Uterus (tissue), 4 donors: ENCODE results near the gene DUSP1. TPM values are rescaled to one million over a fixed set of nuclear protein-coding genes. Genes with fewer than 3 reads are reported as not detected.

ENCODE experiments used
- DNase-seq, 2 donors: peaks; one replicate each; pipeline ENCODE4 v3.0.0-alpha.2; 2019 to 2020
- H3K27ac ChIP-seq, 2 donors: fragments of 200-600 bp; sonication (generic); 1 replicate in 1 of 2; 2 replicates in 1 of 2; pipeline ENCODE4 v1.5.1; 2016 to 2018
- H3K27me3 ChIP-seq, 2 donors: fragments of 200-600 bp; sonication (generic); one replicate each; pipeline ENCODE4 v1.5.1; 2018 to 2019; ENCODE audit warnings: control low read depth in 1 of 2
- H3K36me3 ChIP-seq, 2 donors: fragments of 200-600 bp; sonication (generic); one replicate each; pipeline ENCODE4 v1.5.1; 2019; ENCODE audit warnings: control low read depth in 1 of 2
- H3K4me1 ChIP-seq, 2 donors: fragments of 200-600 bp; sonication (generic); one replicate each; pipeline ENCODE4 v1.5.1; 2018 to 2019; ENCODE audit warnings: control low read depth in 1 of 2
- H3K4me3 ChIP-seq, 2 donors: fragments of 200-600 bp; sonication (generic); 1 replicate in 1 of 2; 2 replicates in 1 of 2; pipeline ENCODE4 v1.5.1; 2018 to 2019; ENCODE audit warnings: mild to moderate bottlenecking in 1 of 2
- H3K9me3 ChIP-seq, 2 donors: fragments of 200-600 bp; sonication (generic); one replicate each; pipeline ENCODE4 v1.5.1; 2019; ENCODE audit warnings: control low read depth in 1 of 2
- CTCF ChIP-seq, 4 experiments: fragments of 200-600 bp in 2 of 4; fragments of 450-650 bp in 2 of 4; sonication (generic) in 2 of 4; IDR thresholded peaks; one replicate each; pipeline ENCODE4 v1.5.1; 2016 to 2019; ENCODE audit warnings: antibody characterized with exemption in 4 of 4, mild to moderate bottlenecking in 2 of 4, moderate library complexity in 1 of 4
- POLR2A ChIP-seq, 2 donors: fragments of 450-650 bp; IDR thresholded peaks; one replicate each; pipeline ENCODE4 v1.6.1; 2016; ENCODE audit warnings: antibody characterized with exemption in 2 of 2, mild to moderate bottlenecking in 1 of 2, moderate library complexity in 1 of 2
- intact Hi-C: fragments of 100-400 bp; cut with DNase I; formaldehyde crosslinking; loops from one replicate; pipeline ENCODE4 v1.15.1; 2023; ENCODE audit warnings: low total_unique reads
- total RNA-seq, 4 donors: library from RNA; depleted of rRNA in 3 of 4; stranded (reverse); fragments of >200 nt in 3 of 4; gene quantifications; one replicate each; pipeline versions ENCODE4 v1.1.0 to v1.2.4, GENCODE V29; 2014 to 2023
- donor health status: DM: yes; HTN: yes; CAD: no.

The DUSP1 gene
- total RNA-seq, 4 donors from 2014 or later = 189 to 2,046 (median 515) TPM

GRCh38 chr5:172762214-172763119 lies 8.5 kb downstream of the DUSP1 start:
- Histone ChIP-seq H3K9me3 (no peaks in the 10 kb centered on the region), H3K4me1 (no peaks in the 10 kb centered on the region), H3K36me3 (no peaks in the 10 kb centered on the region), H3K4me3 (no peak overlapping the region), H3K27ac (no peak overlapping the region), H3K27me3 (no peaks in the 10 kb centered on the region)
- DNase-seq = peak in 1 of 2 donors; percentile 23
- intact Hi-C loops = no loop called here
- TF ChIP-seq CTCF (IDR thresholded peaks at IDR 0.05) = no peak
- no peak for TF ChIP-seq POLR2A (IDR thresholded peaks at IDR 0.05)

- Histone ChIP-seq H3K4me3 (no peak overlapping the region), H3K36me3 (no peaks in the 10 kb centered on the region), H3K27me3 (no peaks in the 10 kb centered on the region), H3K27ac (no peak overlapping the region), H3K4me1 (no peaks in the 10 kb centered on the region), H3K9me3 (no peaks in the 10 kb centered on the region)
- DNase-seq = no peak
- intact Hi-C loops = no loop called here
- TF ChIP-seq POLR2A (IDR thresholded peaks at IDR 0.05) (no peak), CTCF (IDR thresholded peaks at IDR 0.05) (no peak)
Measured at GRCh38 chr5:172760959-172761358, 10.0 kb downstream of the DUSP1 start.

- Histone ChIP-seq H3K27ac (no peak overlapping the region), H3K4me3 (no peak overlapping the region), H3K27me3 (no peaks in the 10 kb centered on the region), H3K9me3 (no peaks in the 10 kb centered on the region), H3K36me3 (no peaks in the 10 kb centered on the region), H3K4me1 (no peaks in the 10 kb centered on the region)
- no peak for DNase-seq
- TF ChIP-seq POLR2A (IDR thresholded peaks at IDR 0.05) = no peak
- no peak for TF ChIP-seq CTCF (IDR thresholded peaks at IDR 0.05)
- intact Hi-C loops = no loop called here
Measured at GRCh38 chr5:172760136-172760535, 10.9 kb downstream of the DUSP1 start.

- H3K27ac ChIP-seq = peak overlapping the region in 1 of 2 donors; percentile 65
- H3K4me3 ChIP-seq = no peak overlapping the region
Measured at GRCh38 chr5:172758834-172759149, 12.2 kb downstream of the DUSP1 start.

More at GRCh38 chr5:172758834-172759149, 12.2 kb downstream of the DUSP1 start:
- Histone ChIP-seq H3K9me3 (no peaks in the 10 kb centered on the region), H3K4me1 (no peaks in the 10 kb centered on the region), H3K27me3 (no peaks in the 10 kb centered on the region), H3K36me3 (no peaks in the 10 kb centered on the region)
- DNase-seq = no peak
- intact Hi-C loops = no loop called here
- TF ChIP-seq CTCF (IDR thresholded peaks at IDR 0.05) = no peak
- no peak for TF ChIP-seq POLR2A (IDR thresholded peaks at IDR 0.05)
